DND-41 (cell line): ENCODE measurements around the gene RFNG.

Source experiments
- ATAC-seq: fragments of 200-7000 bp; cut with Tn5 transposase; 3 replicates; pipeline ENCODE4 v1.9.1; 2021; ENCODE audit warnings: low read depth; ENCODE audit not compliant: insufficient read depth
- DNase-seq: peaks from one replicate; pipeline ENCODE4 v3.0.0-alpha.2; 2020
- H2AFZ ChIP-seq: 2 replicates; pipeline ENCODE4 v1.6.0; 2012; ENCODE audit warnings: low read depth, low read length
- H3K27ac ChIP-seq: 2 replicates; pipeline ENCODE4 v1.5.1; 2012; ENCODE audit warnings: low read length, inconsistent platforms
- H3K27me3 ChIP-seq: fragments of 200-600 bp; sonication (generic); 2 replicates; pipeline ENCODE4 v1.6.0; 2012; ENCODE audit warnings: low read length, mild to moderate bottlenecking, inconsistent platforms; ENCODE audit not compliant: insufficient read depth, poor library complexity
- H3K36me3 ChIP-seq: 2 replicates; pipeline ENCODE4 v1.5.1; 2012; ENCODE audit warnings: low read length, inconsistent platforms; ENCODE audit not compliant: insufficient read depth
- H3K4me1 ChIP-seq: 2 replicates; pipeline ENCODE4 v1.5.1; 2012; ENCODE audit warnings: mild to moderate bottlenecking, low read length; ENCODE audit not compliant: insufficient read depth
- H3K4me2 ChIP-seq: 2 replicates; pipeline ENCODE4 v1.6.0; 2012; ENCODE audit warnings: mild to moderate bottlenecking, moderate library complexity, low read length, inconsistent platforms; ENCODE audit not compliant: insufficient read depth
- H3K4me3 ChIP-seq, 2 experiments: fragments of 200-600 bp in 1 of 2; shearing (Covaris generic) in 1 of 2; 2 replicates each; pipeline ENCODE4 v1.5.1; 2012 to 2016; ENCODE audit warnings: inconsistent platforms in 2 of 2, low read length in 2 of 2, mild to moderate bottlenecking in 2 of 2, low read depth in 1 of 2, moderate library complexity in 1 of 2
- H3K79me2 ChIP-seq: 2 replicates; pipeline ENCODE4 v1.6.0; 2012; ENCODE audit warnings: low read length, inconsistent platforms; ENCODE audit not compliant: insufficient read depth
- H3K9ac ChIP-seq: 2 replicates; pipeline ENCODE4 v1.6.0; 2012; ENCODE audit warnings: low read depth, mild to moderate bottlenecking, inconsistent platforms, low read length, moderate library complexity
- H3K9me3 ChIP-seq: 2 replicates; pipeline ENCODE4 v1.5.1; 2012; ENCODE audit warnings: low read length, moderate library complexity, mild to moderate bottlenecking, inconsistent platforms; ENCODE audit not compliant: insufficient read depth, severe bottlenecking
- H4K20me1 ChIP-seq: 2 replicates; pipeline ENCODE4 v1.6.0; 2012; ENCODE audit warnings: low read length; ENCODE audit not compliant: insufficient read depth
- EZH2 ChIP-seq: IDR thresholded peaks from 3 replicates; pipeline ENCODE4 v1.6.1; 2012; ENCODE audit warnings: borderline replicate concordance, low read depth, mild to moderate bottlenecking, moderate library complexity, low read length, inconsistent platforms; ENCODE audit not compliant: severe bottlenecking
- TF ChIP-seq, protein P1 (sequence below): IDR thresholded peaks from 2 replicates; pipeline ENCODE4 v1.5.1; 2012; ENCODE audit warnings: borderline replicate concordance, low read length, moderate library complexity, mild to moderate bottlenecking; ENCODE audit not compliant: poor library complexity, severe bottlenecking; ENCODE audit errors: extremely low read depth

Gene RFNG

DNA sequence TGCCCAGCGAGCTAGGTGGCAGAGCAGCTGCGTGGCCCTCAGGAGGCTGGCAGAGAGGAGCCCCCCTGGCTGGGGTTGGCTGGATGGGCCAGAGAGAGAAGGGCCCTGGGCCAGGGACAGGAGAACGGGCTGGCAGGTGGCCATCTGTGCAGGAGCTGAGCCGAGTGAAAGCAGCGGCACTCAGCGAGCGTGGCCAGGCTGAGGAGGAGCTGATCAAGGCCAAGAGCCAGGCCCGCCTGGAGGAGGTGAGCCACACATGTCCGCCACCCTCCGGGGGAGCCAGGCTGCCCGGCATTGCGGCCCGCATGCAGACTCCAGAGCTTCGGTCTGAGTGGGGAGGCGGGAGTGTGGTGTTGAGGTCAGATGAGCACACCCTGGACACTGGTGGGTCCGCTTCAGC lies 22.2 kb downstream of the RFNG start:
- no peak for TF ChIP-seq EZH2
- TF ChIP-seq, protein P1, sequence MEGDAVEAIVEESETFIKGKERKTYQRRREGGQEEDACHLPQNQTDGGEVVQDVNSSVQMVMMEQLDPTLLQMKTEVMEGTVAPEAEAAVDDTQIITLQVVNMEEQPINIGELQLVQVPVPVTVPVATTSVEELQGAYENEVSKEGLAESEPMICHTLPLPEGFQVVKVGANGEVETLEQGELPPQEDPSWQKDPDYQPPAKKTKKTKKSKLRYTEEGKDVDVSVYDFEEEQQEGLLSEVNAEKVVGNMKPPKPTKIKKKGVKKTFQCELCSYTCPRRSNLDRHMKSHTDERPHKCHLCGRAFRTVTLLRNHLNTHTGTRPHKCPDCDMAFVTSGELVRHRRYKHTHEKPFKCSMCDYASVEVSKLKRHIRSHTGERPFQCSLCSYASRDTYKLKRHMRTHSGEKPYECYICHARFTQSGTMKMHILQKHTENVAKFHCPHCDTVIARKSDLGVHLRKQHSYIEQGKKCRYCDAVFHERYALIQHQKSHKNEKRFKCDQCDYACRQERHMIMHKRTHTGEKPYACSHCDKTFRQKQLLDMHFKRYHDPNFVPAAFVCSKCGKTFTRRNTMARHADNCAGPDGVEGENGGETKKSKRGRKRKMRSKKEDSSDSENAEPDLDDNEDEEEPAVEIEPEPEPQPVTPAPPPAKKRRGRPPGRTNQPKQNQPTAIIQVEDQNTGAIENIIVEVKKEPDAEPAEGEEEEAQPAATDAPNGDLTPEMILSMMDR, result no peak
- peaks cover 30% of the 10 kb centered on the region for H4K20me1 ChIP-seq
- no peak overlapping the region for H2AFZ ChIP-seq
- no peaks in the 10 kb centered on the region for H3K27me3 ChIP-seq
- no peak for ATAC-seq
- H3K36me3 ChIP-seq, result peaks cover 45% of the 10 kb centered on the region
- peaks cover 41% of the 10 kb centered on the region for H3K4me1 ChIP-seq
- no peaks in the 10 kb centered on the region for H3K9me3 ChIP-seq
- H3K9ac ChIP-seq, result no peak overlapping the region
- no peak overlapping the region for H3K27ac ChIP-seq
- peaks cover 14% of the 10 kb centered on the region for H3K79me2 ChIP-seq
- no peak overlapping the region for H3K4me3 ChIP-seq
- DNase-seq, result no peak
- peak overlapping the region; percentile 76; the same call in 1 of the 2 replicates for H3K4me2 ChIP-seq

DNA sequence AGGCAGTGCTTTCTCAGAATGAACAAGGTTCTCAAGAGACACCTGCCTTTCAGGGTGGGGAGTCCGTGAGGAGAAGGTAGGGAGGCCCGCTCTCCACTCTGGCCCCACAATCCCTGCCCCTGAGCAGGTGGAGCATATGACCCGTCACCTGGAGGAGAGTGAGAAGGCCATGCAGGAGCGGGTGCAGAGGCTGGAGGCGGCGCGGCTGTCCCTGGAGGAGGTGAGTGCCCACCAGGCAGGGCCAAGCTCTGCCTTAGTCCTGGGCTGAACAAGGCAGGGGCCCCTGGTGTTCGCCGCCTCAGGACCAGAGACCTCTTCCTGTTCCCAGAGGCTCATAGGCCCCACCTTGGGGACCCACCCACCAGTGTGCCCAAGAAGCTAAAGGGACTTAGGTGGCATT lies 22.6 kb downstream of the RFNG start:
- no peak overlapping the region for H3K4me2 ChIP-seq
- peaks cover 45% of the 10 kb centered on the region for H3K4me1 ChIP-seq
- H3K79me2 ChIP-seq, result peaks cover 18% of the 10 kb centered on the region
- H3K9ac ChIP-seq, result no peak overlapping the region
- H3K36me3 ChIP-seq, result peaks cover 42% of the 10 kb centered on the region
- no peak overlapping the region for H2AFZ ChIP-seq
- H3K4me3 ChIP-seq, result no peak overlapping the region
- no peak for TF ChIP-seq EZH2
- TF ChIP-seq, protein P1, result no peak
- ATAC-seq (no peak), DNase-seq (no peak)
- H3K27ac ChIP-seq, result no peak overlapping the region
- H4K20me1 ChIP-seq, result peaks cover 29% of the 10 kb centered on the region
- no peaks in the 10 kb centered on the region for H3K9me3 ChIP-seq
- H3K27me3 ChIP-seq, result no peaks in the 10 kb centered on the region

- peaks cover 26% of the 10 kb centered on the region for H4K20me1 ChIP-seq
- H3K79me2 ChIP-seq, result peaks cover 24% of the 10 kb centered on the region
- no peak overlapping the region for H3K27ac ChIP-seq
- peaks cover 50% of the 10 kb centered on the region for H3K4me1 ChIP-seq
- H3K9me3 ChIP-seq, result no peaks in the 10 kb centered on the region
- H3K4me3 ChIP-seq, result no peak overlapping the region
- peaks cover 37% of the 10 kb centered on the region for H3K36me3 ChIP-seq
- no peak overlapping the region for H2AFZ ChIP-seq
- DNase-seq (no peak), ATAC-seq (no peak)
- no peak overlapping the region for H3K4me2 ChIP-seq
- TF ChIP-seq, protein P1, result no peak
- TF ChIP-seq EZH2, result no peak
- no peak overlapping the region for H3K9ac ChIP-seq
- no peaks in the 10 kb centered on the region for H3K27me3 ChIP-seq
These were observed 23.4 kb downstream of the RFNG start for GRCh38 chr17:82028246-82028645.
